Measurements from ENCODE around the gene UCMA. TPM values are rescaled to one million over a fixed set of nuclear protein-coding genes. Genes with fewer than 3 reads are reported as not detected.
"Not testable (repeated sequence)": the region's sequence is repeated elsewhere in the genome, so short reads cannot be mapped to it uniquely, and the experiment has no call there.

Gene UCMA
- total and polyA plus RNA-seq, 9 donors = 0.31 to 2.8 (median 1.0) TPM

DNA sequence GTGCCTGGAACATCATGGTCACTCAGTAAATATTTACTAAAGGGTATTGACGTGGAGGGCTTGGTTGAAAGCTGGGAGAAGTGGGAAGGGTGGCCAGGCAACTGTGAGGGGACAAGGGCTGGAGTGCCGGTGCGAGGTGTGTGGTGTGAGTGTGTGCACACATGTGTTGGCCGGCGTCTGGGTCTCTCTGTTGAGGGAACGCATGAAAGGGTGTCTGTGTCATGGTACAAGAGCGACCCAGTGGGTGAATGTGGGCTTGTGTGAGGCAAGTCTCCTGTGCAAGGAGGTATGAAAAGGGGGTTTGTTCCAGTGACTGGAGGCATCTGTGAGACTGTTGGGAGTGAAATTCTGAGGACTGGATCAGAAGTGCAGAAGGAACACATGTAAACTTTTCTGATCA lies 29.4 kb upstream of the UCMA start:
- Histone ChIP-seq H3K4me1 (ENCODE audit: control insufficient read depth, insufficient read depth, low read length) (peaks cover 2% of the 10 kb centered on the region), H3K27me3 (ENCODE audit: control insufficient read depth, insufficient read depth, low read length) (no peaks in the 10 kb centered on the region), H3K9me3 (replicated peaks; ENCODE audit: control insufficient read depth, low read depth, low read length) (no peaks in the 10 kb centered on the region), H3K27ac (ENCODE audit: low read length) (no peak overlapping the region), H3K36me3 (ENCODE audit: control insufficient read depth, insufficient read depth, low read length) (no peaks in the 10 kb centered on the region), H3K4me3 (ENCODE audit: low read length) (no peak overlapping the region)
- DNase-seq = no peak
- WGBS (ENCODE audit: insufficient coverage) = 85% methylated on average over 6 of the region's 7 CpGs

- DNase-seq = no peak
- Histone ChIP-seq H3K4me3 (ENCODE audit: low read length) (no peak overlapping the region), H3K27ac (ENCODE audit: low read length) (no peak overlapping the region), H3K4me1 (ENCODE audit: control insufficient read depth, insufficient read depth, low read length) (no peaks in the 10 kb centered on the region), H3K27me3 (ENCODE audit: control insufficient read depth, insufficient read depth, low read length) (no peaks in the 10 kb centered on the region), H3K9me3 (replicated peaks; ENCODE audit: control insufficient read depth, low read depth, low read length) (no peaks in the 10 kb centered on the region), H3K36me3 (ENCODE audit: control insufficient read depth, insufficient read depth, low read length) (no peaks in the 10 kb centered on the region)
- WGBS (ENCODE audit: insufficient coverage) = 100% methylated on average over 1 of the region's 1 CpG
Measured at GRCh38 chr10:13262433-13262832, 28.3 kb upstream of the UCMA start.

- WGBS (ENCODE audit: insufficient coverage) = no CpG with 5 or more reads among the region's 5 CpGs
- no peaks in the 10 kb centered on the region for H3K27me3 ChIP-seq (ENCODE audit: control insufficient read depth, insufficient read depth, low read length)
Measured at GRCh38 chr10:13257621-13258140, 23.5 kb upstream of the UCMA start.

GRCh38 chr10:13256627-13257026 lies 22.5 kb upstream of the UCMA start:
- no peaks in the 10 kb centered on the region for H3K4me1 ChIP-seq (ENCODE audit: control insufficient read depth, insufficient read depth, low read length)
- no peak for DNase-seq
- no peaks in the 10 kb centered on the region for H3K36me3 ChIP-seq (ENCODE audit: control insufficient read depth, insufficient read depth, low read length)
- WGBS (ENCODE audit: insufficient coverage) = no CpG with 5 or more reads among the region's 2 CpGs
- H3K4me3 ChIP-seq (ENCODE audit: low read length) = no peak overlapping the region
- H3K27ac ChIP-seq (ENCODE audit: low read length) = no peak overlapping the region
- H3K9me3 ChIP-seq (replicated peaks; ENCODE audit: control insufficient read depth, low read depth, low read length) = no peaks in the 10 kb centered on the region
- no peaks in the 10 kb centered on the region for H3K27me3 ChIP-seq (ENCODE audit: control insufficient read depth, insufficient read depth, low read length)

More at GRCh38 chr10:13257621-13258140, 23.5 kb upstream of the UCMA start:
- H3K27ac ChIP-seq (ENCODE audit: low read length) = no peak overlapping the region
- H3K4me3 ChIP-seq (ENCODE audit: low read length) = no peak overlapping the region
- H3K9me3 ChIP-seq (replicated peaks; ENCODE audit: control insufficient read depth, low read depth, low read length) = no peaks in the 10 kb centered on the region
- H3K4me1 ChIP-seq (ENCODE audit: control insufficient read depth, insufficient read depth, low read length) = no peaks in the 10 kb centered on the region
- DNase-seq = no peak
- H3K36me3 ChIP-seq (ENCODE audit: control insufficient read depth, insufficient read depth, low read length) = no peaks in the 10 kb centered on the region

GRCh38 chr10:13253726-13254125 lies 19.6 kb upstream of the UCMA start:
- no peak for DNase-seq
- Histone ChIP-seq H3K36me3 (ENCODE audit: control insufficient read depth, insufficient read depth, low read length) (no peaks in the 10 kb centered on the region), H3K9me3 (replicated peaks; ENCODE audit: control insufficient read depth, low read depth, low read length) (no peaks in the 10 kb centered on the region), H3K27ac (ENCODE audit: low read length) (no peak overlapping the region), H3K27me3 (ENCODE audit: control insufficient read depth, insufficient read depth, low read length) (no peaks in the 10 kb centered on the region), H3K4me3 (ENCODE audit: low read length) (no peak overlapping the region), H3K4me1 (ENCODE audit: control insufficient read depth, insufficient read depth, low read length) (no peaks in the 10 kb centered on the region)
- whole genome bisulfite sequencing (ENCODE audit: insufficient coverage) = 67% methylated on average over 3 of the region's 4 CpGs

DNA sequence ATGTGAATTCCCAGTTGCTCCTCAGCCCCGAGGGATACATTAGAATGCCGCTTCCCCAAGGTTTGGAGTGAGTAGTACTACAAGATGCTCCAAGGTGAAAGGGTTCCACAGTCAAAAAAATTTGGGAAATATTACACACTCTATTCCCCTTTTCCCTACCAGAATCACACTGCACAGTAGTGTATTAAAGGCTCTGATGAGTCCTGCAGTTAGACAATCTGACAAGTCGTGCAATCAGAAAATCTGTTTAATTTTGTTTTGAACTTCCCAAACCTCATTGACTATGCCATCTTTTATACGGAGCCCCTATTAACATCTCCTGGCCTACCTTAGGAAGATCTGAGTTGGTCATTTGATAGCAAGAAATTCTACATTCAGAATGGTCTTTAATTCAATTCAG lies 13.6 kb upstream of the UCMA start:
- no peaks in the 10 kb centered on the region for H3K27me3 ChIP-seq (ENCODE audit: control insufficient read depth, insufficient read depth, low read length)
- H3K9me3 ChIP-seq (replicated peaks; ENCODE audit: control insufficient read depth, low read depth, low read length) = no peaks in the 10 kb centered on the region
- no peak overlapping the region for H3K4me3 ChIP-seq (ENCODE audit: low read length)
- no peak overlapping the region for H3K27ac ChIP-seq (ENCODE audit: low read length)
- no CpG with 5 or more reads among the region's 4 CpGs for WGBS (ENCODE audit: insufficient coverage)
- H3K4me1 ChIP-seq (ENCODE audit: control insufficient read depth, insufficient read depth, low read length) = no peaks in the 10 kb centered on the region
- H3K36me3 ChIP-seq (ENCODE audit: control insufficient read depth, insufficient read depth, low read length) = no peaks in the 10 kb centered on the region
- no peak for DNase-seq

- no peak overlapping the region for H3K27ac ChIP-seq (ENCODE audit: low read length)
- no peaks in the 10 kb centered on the region for H3K9me3 ChIP-seq (replicated peaks; ENCODE audit: control insufficient read depth, low read depth, low read length)
- no peaks in the 10 kb centered on the region for H3K27me3 ChIP-seq (ENCODE audit: control insufficient read depth, insufficient read depth, low read length)
- peak; percentile 68 for DNase-seq
- WGBS (ENCODE audit: insufficient coverage) = 29% methylated on average over 3 of the region's 9 CpGs
- no peak overlapping the region for H3K4me3 ChIP-seq (ENCODE audit: low read length)
- H3K4me1 ChIP-seq (ENCODE audit: control insufficient read depth, insufficient read depth, low read length) = no peaks in the 10 kb centered on the region
- H3K36me3 ChIP-seq (ENCODE audit: control insufficient read depth, insufficient read depth, low read length) = no peaks in the 10 kb centered on the region
Measured at GRCh38 chr10:13247246-13247645, 13.1 kb upstream of the UCMA start.

- not testable (repeated sequence) for H3K4me1 ChIP-seq (ENCODE audit: control insufficient read depth, insufficient read depth, low read length); H3K9me3 ChIP-seq (replicated peaks; ENCODE audit: control insufficient read depth, low read depth, low read length); H3K4me3 ChIP-seq (ENCODE audit: low read length); H3K27ac ChIP-seq (ENCODE audit: low read length); H3K27me3 ChIP-seq (ENCODE audit: control insufficient read depth, insufficient read depth, low read length); DNase-seq; H3K36me3 ChIP-seq (ENCODE audit: control insufficient read depth, insufficient read depth, low read length)
- no CpG with 5 or more reads among the region's 5 CpGs for WGBS (ENCODE audit: insufficient coverage)
Measured at GRCh38 chr10:13242260-13242659, 8.1 kb upstream of the UCMA start.

- Histone ChIP-seq H3K36me3 (ENCODE audit: control insufficient read depth, insufficient read depth, low read length) (no peaks in the 10 kb centered on the region), H3K4me3 (ENCODE audit: low read length) (no peak overlapping the region), H3K27me3 (ENCODE audit: control insufficient read depth, insufficient read depth, low read length) (no peaks in the 10 kb centered on the region), H3K4me1 (ENCODE audit: control insufficient read depth, insufficient read depth, low read length) (no peaks in the 10 kb centered on the region), H3K9me3 (replicated peaks; ENCODE audit: control insufficient read depth, low read depth, low read length) (no peaks in the 10 kb centered on the region), H3K27ac (ENCODE audit: low read length) (no peak overlapping the region)
- DNase-seq = no peak
- WGBS (ENCODE audit: insufficient coverage) = no CpG with 5 or more reads among the region's 3 CpGs
Measured at GRCh38 chr10:13241613-13242012, 7.4 kb upstream of the UCMA start.

DNA sequence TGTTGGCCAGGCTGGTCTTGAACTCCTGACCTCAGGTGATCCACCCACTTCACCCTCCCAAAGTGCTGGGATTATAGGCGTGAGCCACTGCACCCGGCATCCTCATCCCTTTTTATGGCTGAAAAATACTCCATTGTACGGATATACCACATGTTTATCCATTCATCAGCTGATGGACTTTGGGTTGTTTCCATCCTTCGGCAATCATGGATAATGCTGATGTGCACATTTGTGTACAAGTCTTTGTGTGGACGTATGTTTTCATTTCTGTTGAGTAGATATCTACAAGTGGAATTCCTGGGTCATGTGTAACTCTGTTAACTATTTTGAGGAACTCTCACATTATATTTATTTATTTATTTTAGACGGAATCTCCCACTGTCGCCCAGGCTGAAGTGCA lies 5.7 kb upstream of the UCMA start:
- Histone ChIP-seq H3K9me3 (replicated peaks; ENCODE audit: control insufficient read depth, low read depth, low read length) (no peaks in the 10 kb centered on the region), H3K4me3 (ENCODE audit: low read length) (no peak overlapping the region), H3K27ac (ENCODE audit: low read length) (no peak overlapping the region), H3K36me3 (ENCODE audit: control insufficient read depth, insufficient read depth, low read length) (no peaks in the 10 kb centered on the region), H3K4me1 (ENCODE audit: control insufficient read depth, insufficient read depth, low read length) (no peaks in the 10 kb centered on the region), H3K27me3 (ENCODE audit: control insufficient read depth, insufficient read depth, low read length) (no peaks in the 10 kb centered on the region)
- no CpG with 5 or more reads among the region's 7 CpGs for WGBS (ENCODE audit: insufficient coverage)
- DNase-seq = no peak
